HCT116 (cell line): ENCODE data around the gene SNX3. TPM values are rescaled to one million over a fixed set of nuclear protein-coding genes. Genes with fewer than 3 reads are reported as not detected.

Experiments used
- ATAC-seq: fragments of 200-7000 bp; cut with Tn5 transposase; 2 replicates; pipeline ENCODE4 v1.9.1; 2020; ENCODE audit warnings: mild to moderate bottlenecking, moderate library complexity
- BruUV-seq: library from RNA; stranded (reverse); fragments of 400-500 nt; replicated peaks from 2 replicates; lab custom pipeline; 2021; lab: Mats Ljungman, UMichigan
- CTCF ChIA-PET: fragments of 300-600 bp; sonication (Branson Sonifier 250); formaldehyde crosslinking; loops from one replicate; lab custom pipeline; 2021; ENCODE audit warnings: antibody characterized with exemption; lab: Charles Lee
- POLR2A ChIA-PET: fragments of 300-600, 350-600 bp; sonication (Branson Sonifier 250); formaldehyde crosslinking; loops from one replicate; lab custom pipeline; 2021; ENCODE audit warnings: antibody characterized with exemption; lab: Charles Lee
- RAD21 ChIA-PET, 2 experiments: fragments of 300-600 bp; sonication (Branson Sonifier 250); formaldehyde crosslinking; loops; one replicate each; lab custom pipeline; 2023; ENCODE audit warnings: low total read pairs in 2 of 2; ENCODE audit not compliant: uncharacterized antibody in 2 of 2, unreplicated experiment in 2 of 2, low non-redundant PET in 1 of 2; lab: Charles Lee
- DNase-seq: peaks from one replicate; pipeline ENCODE4 v3.0.0-alpha.2; 2010; ENCODE audit warnings: low read depth, low spot score
- H2AFZ ChIP-seq: fragments of 200-600 bp; shearing (Covaris generic), sonication (generic); 2 replicates; pipeline ENCODE4 v1.6.1; 2017; ENCODE audit warnings: low read depth, mixed run types, mixed read lengths, antibody characterized with exemption, low read length; ENCODE audit not compliant: poor library complexity, severe bottlenecking
- H3K27ac ChIP-seq: 2 replicates; pipeline ENCODE4 v1.5.1; 2012; ENCODE audit warnings: low read depth, low read length
- H3K27me3 ChIP-seq: fragments of 200-600 bp; sonication (generic); 2 replicates; pipeline ENCODE4 v1.6.1; 2016; ENCODE audit warnings: mixed run types, low read length, mixed read lengths; ENCODE audit not compliant: insufficient read depth
- H3K36me3 ChIP-seq, 2 experiments: fragments of 200-500 bp in 1 of 2; fragments of 200-600 bp in 1 of 2; sonication (Bioruptor generic) in 1 of 2; sonication (generic) in 1 of 2; 2 replicates each; pipeline versions ENCODE4 v1.5.1 to v1.6.1; 2014 to 2016; ENCODE audit warnings: low read length in 2 of 2, inconsistent platforms in 1 of 2, mixed read lengths in 1 of 2, mixed run types in 1 of 2; ENCODE audit not compliant: insufficient read depth in 2 of 2, control insufficient read depth in 1 of 2
- H3K4me1 ChIP-seq, 2 experiments: fragments of 200-600 bp in 1 of 2; sonication (generic) in 1 of 2; 2 replicates each; pipeline versions ENCODE4 v1.5.1 to v1.6.1; 2012 to 2017; ENCODE audit warnings: low read length in 2 of 2, inconsistent platforms in 1 of 2, mild to moderate bottlenecking in 1 of 2, mixed read lengths in 1 of 2, mixed run types in 1 of 2, moderate library complexity in 1 of 2; ENCODE audit not compliant: insufficient read depth in 2 of 2, control insufficient read depth in 1 of 2
- H3K4me2 ChIP-seq: fragments of 200-600 bp; sonication (generic); 2 replicates; pipeline ENCODE4 v1.6.1; 2017; ENCODE audit warnings: mixed run types, low read length, mixed read lengths
- H3K4me3 ChIP-seq, 2 experiments: fragments of 200-600 bp in 1 of 2; sonication (generic) in 1 of 2; replicated peaks in 1 of 2; 2 replicates each; pipeline ENCODE4 v1.5.1; 2011 to 2016; ENCODE audit warnings: low read length in 2 of 2, control low read depth in 1 of 2, low read depth in 1 of 2, mild to moderate bottlenecking in 1 of 2, mixed read lengths in 1 of 2, mixed run types in 1 of 2
- H3K79me2 ChIP-seq: fragments of 200-600 bp; sonication (generic); 2 replicates; pipeline ENCODE4 v1.6.1; 2017; ENCODE audit warnings: mild to moderate bottlenecking, mixed run types, low read length, moderate library complexity, mixed read lengths; ENCODE audit not compliant: insufficient read depth
- H3K9ac ChIP-seq: fragments of 200-600 bp; sonication (generic); 2 replicates; pipeline ENCODE4 v1.6.1; 2016; ENCODE audit warnings: low read length, mixed read lengths
- H3K9me2 ChIP-seq: fragments of 200-600 bp; sonication (generic), shearing (Covaris generic); 2 replicates; pipeline ENCODE4 v1.6.1; 2017; ENCODE audit warnings: mixed run types, mild to moderate bottlenecking, moderate library complexity; ENCODE audit not compliant: insufficient read depth
- H3K9me3 ChIP-seq, 2 experiments: fragments of 200-500 bp in 1 of 2; fragments of 200-600 bp in 1 of 2; sonication (Bioruptor generic) in 1 of 2; sonication (generic) in 1 of 2; 2 replicates each; pipeline ENCODE4 v1.6.1; 2014 to 2017; ENCODE audit warnings: low read length in 2 of 2, mixed read lengths in 2 of 2, inconsistent platforms in 1 of 2, low read depth in 1 of 2, mild to moderate bottlenecking in 1 of 2, mixed run types in 1 of 2, moderate library complexity in 1 of 2; ENCODE audit not compliant: control insufficient read depth in 1 of 2, insufficient read depth in 1 of 2
- H4K20me1 ChIP-seq: fragments of 200-600 bp; sonication (generic), shearing (Covaris generic); 2 replicates; pipeline ENCODE4 v1.6.1; 2017; ENCODE audit warnings: mixed run types, mild to moderate bottlenecking, moderate library complexity; ENCODE audit not compliant: insufficient read depth
- ATF3 ChIP-seq: IDR thresholded peaks from 2 replicates; pipeline ENCODE4 v1.6.1; 2012
- CEBPB ChIP-seq: IDR thresholded peaks from 2 replicates; pipeline ENCODE4 v1.6.1; 2012; ENCODE audit warnings: low read depth
- EZH2 ChIP-seq: fragments of 200-600 bp; sonication (generic); IDR thresholded peaks from 2 replicates; pipeline ENCODE4 v1.6.1; 2017; ENCODE audit warnings: antibody characterized with exemption, mixed run types
- SP1 ChIP-seq: IDR thresholded peaks from 2 replicates; pipeline ENCODE4 v1.6.1; 2012; ENCODE audit warnings: low read depth
- SRF ChIP-seq: IDR thresholded peaks from 2 replicates; pipeline ENCODE4 v1.6.1; 2012; ENCODE audit warnings: low read depth
- intact Hi-C: fragments of 100-400 bp; cut with micrococcal nuclease; formaldehyde crosslinking; loops from 2 replicates; pipeline ENCODE4 v1.10.0; 2022
- total RNA-seq: library from RNA; stranded (reverse); gene quantifications from one replicate; pipeline ENCODE4 v1.2.1, GENCODE V29; 2021; ENCODE audit not compliant: unreplicated experiment
- TF ChIP-seq, protein P1 (sequence below): IDR thresholded peaks from 2 replicates; pipeline ENCODE4 v1.6.1; 2011; ENCODE audit warnings: mild to moderate bottlenecking, low read length, moderate library complexity; ENCODE audit not compliant: insufficient replicate concordance; ENCODE audit errors: extremely low read depth

The SNX3 gene
- total RNA-seq, 1 experiment from 2014 or later: 111 TPM

- TF ChIP-seq, protein P1, sequence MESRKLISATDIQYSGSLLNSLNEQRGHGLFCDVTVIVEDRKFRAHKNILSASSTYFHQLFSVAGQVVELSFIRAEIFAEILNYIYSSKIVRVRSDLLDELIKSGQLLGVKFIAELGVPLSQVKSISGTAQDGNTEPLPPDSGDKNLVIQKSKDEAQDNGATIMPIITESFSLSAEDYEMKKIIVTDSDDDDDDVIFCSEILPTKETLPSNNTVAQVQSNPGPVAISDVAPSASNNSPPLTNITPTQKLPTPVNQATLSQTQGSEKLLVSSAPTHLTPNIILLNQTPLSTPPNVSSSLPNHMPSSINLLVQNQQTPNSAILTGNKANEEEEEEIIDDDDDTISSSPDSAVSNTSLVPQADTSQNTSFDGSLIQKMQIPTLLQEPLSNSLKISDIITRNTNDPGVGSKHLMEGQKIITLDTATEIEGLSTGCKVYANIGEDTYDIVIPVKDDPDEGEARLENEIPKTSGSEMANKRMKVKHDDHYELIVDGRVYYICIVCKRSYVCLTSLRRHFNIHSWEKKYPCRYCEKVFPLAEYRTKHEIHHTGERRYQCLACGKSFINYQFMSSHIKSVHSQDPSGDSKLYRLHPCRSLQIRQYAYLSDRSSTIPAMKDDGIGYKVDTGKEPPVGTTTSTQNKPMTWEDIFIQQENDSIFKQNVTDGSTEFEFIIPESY: no peak
- TF ChIP-seq SRF: no peak
- TF ChIP-seq ATF3: no peak
- TF ChIP-seq EZH2: no peak
- no peak for TF ChIP-seq CEBPB
Observed at GRCh38 chr6:108203189-108204112, 57.4 kb downstream of the SNX3 start (continued).

- TF ChIP-seq SRF (no peak), SP1 (peak; percentile 51; the same call in 1 of the 2 replicates)
- Histone ChIP-seq H3K4me1 (peaks cover 8 to 9% of the 10 kb centered on the region in 2 experiments; a peak in 3 of 4 replicates), H2AFZ (no peak overlapping the region), H3K9ac (no peak overlapping the region), H3K27me3 (no peaks in the 10 kb centered on the region), H3K9me2 (no peaks in the 10 kb centered on the region), H3K27ac (no peak overlapping the region), H3K9me3 (no peaks in the 10 kb centered on the region), H3K79me2 (no peaks in the 10 kb centered on the region), H3K4me3 (no peak overlapping the region), H3K4me2 (peak overlapping the region; percentile 23), H4K20me1 (no peaks in the 10 kb centered on the region), H3K36me3 (no peaks in the 10 kb centered on the region)
- peak; percentile 3 for DNase-seq
- no TSS peak for BruUV-seq
- POLR2A ChIA-PET: no interaction called here
- ATAC-seq: no peak; the same call in 1 of the 2 replicates
- CTCF ChIA-PET: no interaction called here
- intact Hi-C loops: no loop called here
- RAD21 ChIA-PET: no interaction called here
Observed at GRCh38 chr6:108200631-108201030, 60.2 kb downstream of the SNX3 start.
